Thyroid gland (tissue), 4 donors: ENCODE results near the gene PPP1R3G. TPM values are rescaled to one million over a fixed set of nuclear protein-coding genes. Genes with fewer than 3 reads are reported as not detected.
A peak's percentile ranks its signal among the peaks of the same experiment; 100 is the strongest.

ENCODE experiments used
- DNase-seq, 2 donors: peaks; one replicate each; pipeline ENCODE4 v3.0.0-alpha.2; 2019
- H3K27ac ChIP-seq, 3 donors: fragments of 200-600 bp; sonication (generic); 1 replicate in 2 of 3; 2 replicates in 1 of 3; pipeline ENCODE4 v1.5.1; 2016 to 2019; ENCODE audit warnings: mild to moderate bottlenecking in 1 of 3, moderate library complexity in 1 of 3
- H3K27me3 ChIP-seq: fragments of 200-600 bp; sonication (generic); one replicate; pipeline ENCODE4 v1.5.1; 2019
- H3K36me3 ChIP-seq, 2 donors: fragments of 200-600 bp; sonication (generic); one replicate each; pipeline ENCODE4 v1.5.1; 2016 to 2019
- H3K4me1 ChIP-seq, 2 donors: fragments of 200-600 bp; sonication (generic); one replicate each; pipeline ENCODE4 v1.5.1; 2017 to 2019
- H3K4me3 ChIP-seq, 3 donors: fragments of 200-600 bp; sonication (generic); replicated peaks in 1 of 3; 1 replicate in 2 of 3; 2 replicates in 1 of 3; pipeline ENCODE4 v1.5.1; 2016; ENCODE audit warnings: mild to moderate bottlenecking in 1 of 3
- H3K9me3 ChIP-seq: fragments of 200-600 bp; sonication (generic); one replicate; pipeline ENCODE4 v1.5.1; 2017
- CTCF ChIP-seq, 6 experiments: fragments of 200-600 bp in 3 of 6; fragments of 450-650 bp in 3 of 6; sonication (generic) in 3 of 6; IDR thresholded peaks; one replicate each; pipeline ENCODE4 v1.5.1; 2016 to 2019; ENCODE audit warnings: antibody characterized with exemption in 6 of 6, mild to moderate bottlenecking in 2 of 6, inconsistent platforms in 1 of 6, moderate library complexity in 1 of 6
- POLR2A ChIP-seq, 2 donors: fragments of 450-650 bp; IDR thresholded peaks; one replicate each; pipeline ENCODE4 v1.6.1; 2017; ENCODE audit warnings: antibody characterized with exemption in 2 of 2, mild to moderate bottlenecking in 2 of 2, moderate library complexity in 1 of 2
- WGBS, 2 donors: methylation state at CpG; one replicate each; pipeline ENCODE4 v1.1.5; 2017; 5-methylcytosine and 5-hydroxymethylcytosine counted together
- intact Hi-C: fragments of 100-400 bp; cut with DNase I; formaldehyde crosslinking; loops from one replicate; pipeline ENCODE4 v1.15.1; 2023
- total RNA-seq, 4 donors: library from RNA; depleted of rRNA; stranded (reverse); fragments of >200 nt; gene quantifications; one replicate each; pipeline ENCODE4 v1.2.3, GENCODE V29; 2016

The PPP1R3G gene
- 1 to 10 TPM in 1 of 4 donors, under 1 TPM in 3; 0.78 to 1.6 (median 0.91) TPM for total RNA-seq

DNA sequence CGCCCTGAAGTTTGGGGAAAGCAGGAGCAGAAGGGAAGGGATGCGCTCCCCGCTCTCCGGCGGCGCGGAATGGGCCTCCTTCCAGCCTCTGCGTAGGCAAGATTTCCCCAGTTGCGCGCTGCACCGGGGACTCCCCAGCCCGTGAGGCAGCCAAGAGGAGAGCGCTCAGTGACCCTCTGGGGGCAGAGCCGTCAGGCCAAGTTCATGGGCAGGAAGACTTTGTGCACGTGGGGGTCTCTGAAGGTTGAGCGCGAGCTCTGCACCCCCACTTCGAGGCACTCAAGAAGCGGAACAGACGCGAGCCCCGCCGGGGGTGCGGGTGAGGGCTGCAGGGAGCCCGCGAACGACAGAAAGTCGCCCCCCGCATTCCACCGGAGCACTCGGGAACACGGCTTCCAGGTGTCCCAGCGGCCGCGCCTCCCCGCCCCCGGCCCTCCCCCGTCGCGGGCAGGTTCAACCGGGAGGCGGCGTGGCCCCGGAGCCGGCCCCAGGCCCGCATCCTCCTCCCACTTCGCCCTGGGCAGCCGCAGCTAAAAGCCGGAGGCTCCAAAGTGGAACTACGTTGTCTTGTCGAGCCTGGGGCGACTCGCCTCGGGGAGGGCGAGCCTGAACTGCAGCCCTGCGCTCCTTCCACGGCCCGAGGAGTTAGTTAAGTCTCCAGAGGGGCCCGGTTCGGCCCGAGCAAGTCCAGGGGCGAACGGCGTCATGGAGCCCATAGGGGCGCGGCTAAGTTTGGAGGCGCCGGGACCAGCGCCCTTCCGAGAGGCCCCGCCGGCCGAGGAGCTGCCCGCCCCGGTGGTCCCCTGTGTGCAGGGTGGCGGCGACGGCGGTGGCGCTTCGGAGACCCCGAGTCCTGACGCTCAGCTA, at the start of gene PPP1R3G:
TSS of gene PPP1R3G (plus strand) at position 561 of the 867 bp plus-strand sequence. CDS start at position 706, 145 bp downstream.
- H3K27ac ChIP-seq = peak within 1 kb of the TSS in 2 of 3 donors; percentile 42 to 65
- peaks cover 8 to 14% of the 10 kb centered on the region in 2 donors for H3K4me1 ChIP-seq
- peak within 1 kb of the TSS; percentile 42 to 64 (median 58) for H3K4me3 ChIP-seq
- H3K9me3 ChIP-seq = no peaks in the 10 kb centered on the region
- no peaks in the 10 kb centered on the region for H3K36me3 ChIP-seq
- 0% methylated on average over 11 to 15 of the region's 83 CpGs for WGBS, 2 donors
- TF ChIP-seq POLR2A (IDR thresholded peaks at IDR 0.05) (no peak), CTCF (IDR thresholded peaks at IDR 0.05) (peak in 1 of 6 experiments; percentile 4)
- DNase-seq = peak; percentile 33 to 44
- no peaks in the 10 kb centered on the region for H3K27me3 ChIP-seq
- intact Hi-C loops = no loop called here

- H3K36me3 ChIP-seq = no peaks in the 10 kb centered on the region
- no peak for TF ChIP-seq CTCF (IDR thresholded peaks at IDR 0.05)
- no peaks in the 10 kb centered on the region for H3K4me1 ChIP-seq
- no peaks in the 10 kb centered on the region for H3K27me3 ChIP-seq
- 86 to 87% methylated on average over 8 of the region's 8 CpGs for WGBS, 2 donors
- H3K9me3 ChIP-seq = no peaks in the 10 kb centered on the region
- DNase-seq = no peak
- H3K4me3 ChIP-seq = no peak overlapping the region
- H3K27ac ChIP-seq = no peak overlapping the region
- intact Hi-C loops = no loop called here
Observed at GRCh38 chr6:5036269-5036668, 48.9 kb upstream of the PPP1R3G start.

DNA sequence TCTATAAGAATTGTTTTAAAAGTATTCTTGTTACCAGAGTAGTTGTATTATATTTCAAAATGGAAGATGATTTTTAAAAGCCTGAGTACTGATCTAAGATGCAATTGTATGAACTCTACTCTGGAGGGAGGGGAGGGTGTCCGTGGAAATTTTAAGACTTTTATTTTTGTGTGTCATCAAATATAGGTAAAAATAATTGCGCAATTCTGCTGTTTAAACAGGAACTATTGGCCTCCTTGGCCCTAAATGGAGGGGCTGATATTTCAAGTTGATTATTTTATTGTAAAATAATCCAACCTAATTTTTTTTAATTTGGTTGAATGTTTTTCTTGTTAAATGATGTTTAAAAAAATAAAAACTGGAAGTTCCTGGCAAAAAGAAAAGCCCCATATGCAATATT, 43.2 kb upstream of the PPP1R3G start:
- no peak for DNase-seq
- Histone ChIP-seq H3K27me3 (no peaks in the 10 kb centered on the region), H3K36me3 (no peaks in the 10 kb centered on the region), H3K9me3 (no peaks in the 10 kb centered on the region), H3K4me3 (no peak overlapping the region), H3K27ac (no peak overlapping the region), H3K4me1 (no peaks in the 10 kb centered on the region)
- 39 to 46% methylated on average over 2 of the region's 2 CpGs for WGBS, 2 donors
- intact Hi-C loops = no loop called here
- TF ChIP-seq POLR2A (IDR thresholded peaks at IDR 0.05) (no peak), CTCF (IDR thresholded peaks at IDR 0.05) (no peak)

GRCh38 chr6:5042436-5042835, 42.7 kb upstream of the PPP1R3G start:
- Histone ChIP-seq H3K9me3 (no peaks in the 10 kb centered on the region), H3K36me3 (no peaks in the 10 kb centered on the region), H3K27ac (no peak overlapping the region), H3K4me3 (no peak overlapping the region), H3K27me3 (no peaks in the 10 kb centered on the region), H3K4me1 (no peaks in the 10 kb centered on the region)
- WGBS, 2 donors = 93 to 96% methylated on average over 3 of the region's 3 CpGs
- no peak for DNase-seq
- intact Hi-C loops = no loop called here
- TF ChIP-seq POLR2A (IDR thresholded peaks at IDR 0.05) (no peak), CTCF (IDR thresholded peaks at IDR 0.05) (no peak)

DNA sequence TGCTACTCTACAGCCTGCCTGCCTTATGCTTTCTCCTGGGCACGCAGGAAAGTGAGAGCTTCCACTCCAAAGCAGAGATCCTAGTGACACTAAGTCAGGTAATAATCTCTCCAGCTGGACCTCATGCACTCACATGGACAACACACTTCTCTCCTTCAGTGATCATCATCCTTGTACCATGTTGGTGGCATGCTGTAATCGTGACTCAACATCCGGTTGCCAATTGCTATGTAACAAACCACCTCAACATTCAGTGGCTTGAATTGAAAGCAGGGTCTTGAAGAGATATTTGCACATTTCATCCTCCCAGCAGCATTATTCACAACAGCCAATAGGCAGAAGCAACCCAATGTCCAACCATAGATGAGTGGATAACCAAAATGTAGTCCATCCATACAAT, 40.3 kb upstream of the PPP1R3G start:
- Histone ChIP-seq H3K9me3 (no peaks in the 10 kb centered on the region), H3K4me3 (no peak overlapping the region), H3K4me1 (no peaks in the 10 kb centered on the region), H3K27me3 (no peaks in the 10 kb centered on the region), H3K36me3 (no peaks in the 10 kb centered on the region), H3K27ac (no peak overlapping the region)
- TF ChIP-seq CTCF (IDR thresholded peaks at IDR 0.05) (no peak), POLR2A (IDR thresholded peaks at IDR 0.05) (no peak)
- intact Hi-C loops = no loop called here
- WGBS, 2 donors = 83 to 98% methylated on average over 3 of the region's 3 CpGs
- DNase-seq = no peak
